Measurements from ENCODE around the gene MGLL.
A peak's percentile ranks its signal among the peaks of the same experiment; 100 is the strongest.

MGLL gene

DNA sequence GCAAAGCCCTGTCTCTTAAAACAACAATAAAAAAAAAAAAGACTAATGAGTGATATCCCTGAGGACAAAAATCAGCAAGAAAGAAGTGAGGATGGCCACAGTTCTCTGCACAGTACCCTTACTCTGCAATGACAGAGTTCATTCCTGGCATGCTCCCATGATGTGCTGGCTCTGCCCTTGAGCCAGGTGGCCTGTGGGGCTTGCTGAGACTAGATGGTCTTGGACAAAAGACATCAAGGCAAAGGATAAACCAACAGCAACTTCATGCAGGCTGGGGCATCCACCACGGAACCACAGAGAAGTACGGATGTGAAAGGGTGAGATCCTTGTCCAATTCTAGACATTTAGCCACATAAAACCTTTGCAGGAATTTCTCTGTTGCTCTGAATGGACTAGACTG lies 12.7 kb downstream of the MGLL start:
- no peak for DNase-seq

DNA sequence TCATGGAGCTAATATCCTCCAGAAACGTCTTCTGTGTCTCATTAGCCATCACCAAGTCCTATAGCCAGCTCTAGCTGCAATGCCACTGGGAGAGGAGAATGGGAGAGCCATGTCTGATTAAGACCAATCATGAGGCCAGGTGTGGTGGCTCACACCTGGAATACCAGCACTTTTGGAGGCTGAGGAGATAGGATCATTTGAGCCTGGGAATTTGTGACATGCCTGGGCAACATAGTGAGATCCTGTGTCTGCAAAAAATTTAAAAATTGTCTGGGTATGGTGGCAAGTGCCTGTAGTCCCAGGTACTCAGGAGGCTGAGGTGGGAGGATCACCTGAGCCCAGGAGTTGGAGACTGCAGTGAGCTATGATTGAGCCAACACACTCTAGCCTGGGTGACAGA lies 13.1 kb downstream of the MGLL start:
- DNase-seq = no peak

DNA sequence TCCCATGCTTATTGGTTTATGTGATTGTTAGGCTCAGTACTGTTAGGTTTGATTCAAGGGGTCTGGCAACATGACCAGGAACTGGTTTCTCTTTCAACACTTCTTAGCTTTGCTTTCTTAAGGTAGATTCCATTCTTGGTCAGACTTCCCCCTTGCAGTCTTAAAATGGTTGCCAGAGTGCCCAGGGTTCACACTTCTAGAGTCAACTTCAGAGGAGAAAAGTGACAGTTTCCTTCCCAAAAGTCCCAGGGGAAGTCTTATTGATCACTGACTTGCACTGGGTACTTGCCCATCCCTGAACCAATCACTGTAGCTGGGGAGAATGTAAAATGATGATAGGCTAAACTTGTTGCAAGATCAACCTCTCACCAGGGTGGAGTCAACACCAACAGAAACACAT lies 14.1 kb downstream of the MGLL start:
- DNase-seq = no peak

DNA sequence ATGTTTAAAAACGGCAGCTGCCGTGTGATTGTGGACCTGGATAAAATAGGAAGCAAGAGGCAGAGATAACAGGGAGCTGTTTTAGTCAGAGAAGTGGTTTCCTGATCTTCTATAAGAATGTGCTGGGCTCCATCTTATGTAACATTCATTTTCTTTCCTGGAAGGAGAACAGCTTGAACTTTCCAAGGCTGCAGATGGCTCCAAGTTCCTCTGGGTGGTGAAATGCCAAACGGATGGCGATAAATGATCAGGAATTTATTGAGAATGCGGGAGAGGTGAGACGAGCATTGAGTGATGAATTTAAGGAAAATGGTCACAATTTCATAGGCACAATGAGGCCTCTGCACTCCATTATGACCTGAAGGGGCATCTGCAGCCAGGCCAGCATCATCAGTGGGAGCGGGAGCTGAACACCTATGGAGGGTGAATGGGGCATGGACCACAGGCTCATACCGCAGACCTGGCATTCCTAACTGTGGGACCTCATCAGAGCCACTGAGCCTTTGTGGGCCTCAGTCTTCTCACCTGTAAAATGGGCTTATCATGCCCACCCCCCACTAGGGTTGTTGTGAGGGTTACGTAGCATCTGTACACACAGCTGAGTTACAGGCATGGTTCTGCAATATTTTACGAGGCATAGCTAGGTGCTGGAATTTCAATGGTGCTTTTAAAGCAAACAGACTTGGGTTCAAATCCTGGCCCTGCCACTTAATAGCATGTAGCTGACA lies 17.1 kb downstream of the MGLL start:
- DNase-seq = no peak

DNA sequence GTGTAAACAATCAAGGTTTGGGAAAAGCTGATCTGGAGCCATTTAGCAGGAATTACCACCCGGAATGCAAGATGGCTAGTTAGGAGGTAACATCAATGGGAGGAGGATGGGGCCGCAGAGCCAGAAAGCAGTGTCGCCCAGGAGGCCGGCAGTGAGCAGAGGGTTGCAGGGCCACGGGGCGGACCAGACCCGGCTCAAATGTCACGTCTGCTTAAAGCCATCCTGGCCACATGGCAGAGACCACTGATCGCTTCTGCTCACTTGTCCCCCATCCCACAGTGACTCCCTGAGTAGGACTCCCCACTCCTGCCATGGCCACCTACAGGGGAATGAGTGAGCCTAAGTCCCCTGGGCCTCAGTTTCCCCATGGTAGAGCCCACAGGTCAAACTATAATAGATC lies 18.2 kb downstream of the MGLL start:
- DNase-seq = no peak

DNA sequence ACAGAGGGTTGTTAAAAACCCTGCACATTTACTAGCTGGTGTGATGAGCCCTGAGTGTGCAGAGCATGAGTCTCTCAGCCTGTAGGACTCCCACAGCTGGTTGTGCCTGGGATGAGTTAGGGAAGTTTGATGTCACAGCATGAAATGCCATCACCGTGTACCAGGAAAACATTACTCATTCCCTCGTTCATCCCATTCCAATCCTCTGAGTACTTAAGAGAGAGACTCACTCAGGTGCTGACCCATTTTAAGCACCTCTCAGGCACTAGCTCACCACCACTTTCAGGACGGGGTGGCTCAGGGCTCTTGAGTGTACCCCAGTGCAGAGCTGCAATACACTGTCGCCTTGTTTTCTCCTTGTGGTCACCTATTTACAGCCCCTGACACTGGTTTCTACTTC lies 18.7 kb downstream of the MGLL start:
- peak; percentile 91 for DNase-seq

DNA sequence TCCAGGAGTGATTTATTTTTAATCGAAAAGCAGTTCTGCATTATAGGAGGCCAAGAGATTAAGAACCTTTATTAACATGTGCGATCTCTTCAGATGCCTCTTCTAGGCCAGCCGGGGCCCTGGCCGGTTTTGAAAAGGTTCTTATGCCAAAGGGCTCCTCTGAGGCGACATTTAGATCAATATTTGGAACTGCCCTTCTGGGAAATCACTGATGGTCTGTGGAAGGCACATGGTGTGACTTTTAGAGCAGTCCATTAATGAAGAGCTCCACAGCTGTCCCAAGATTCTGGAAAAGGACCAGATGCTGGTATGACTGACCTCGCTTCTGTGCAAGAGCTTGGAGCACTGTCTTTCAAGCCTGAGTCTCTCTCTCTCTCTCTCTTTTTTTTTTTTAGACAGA lies 19.7 kb downstream of the MGLL start:
- DNase-seq = no peak

DNA sequence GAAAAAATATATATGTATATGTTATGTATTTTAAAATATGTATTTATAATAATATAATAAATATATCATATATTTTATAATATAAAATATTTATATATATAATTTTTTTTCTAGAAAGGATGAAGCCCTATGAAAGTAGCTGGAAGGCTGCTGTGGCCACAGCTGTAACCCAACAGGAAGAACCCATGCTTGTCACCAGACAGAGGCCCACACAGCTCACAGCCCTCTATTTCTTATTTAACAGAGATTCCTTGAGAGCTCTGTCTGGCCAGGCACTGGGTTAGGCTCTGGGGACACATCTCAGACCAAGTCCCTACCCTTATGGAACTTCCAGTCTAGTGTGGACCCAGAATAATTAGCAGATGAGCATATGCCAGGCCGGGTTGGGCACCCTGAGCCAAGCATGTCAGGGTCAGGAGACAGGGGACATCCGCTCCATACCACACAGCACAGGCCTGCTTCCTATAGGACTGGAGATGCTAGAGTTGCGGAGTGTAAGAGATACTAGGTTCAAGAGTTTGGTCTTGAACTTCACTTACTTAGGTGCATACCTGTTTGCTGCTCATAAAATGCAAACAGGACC lies 20.5 kb downstream of the MGLL start:
- DNase-seq = no peak

DNA sequence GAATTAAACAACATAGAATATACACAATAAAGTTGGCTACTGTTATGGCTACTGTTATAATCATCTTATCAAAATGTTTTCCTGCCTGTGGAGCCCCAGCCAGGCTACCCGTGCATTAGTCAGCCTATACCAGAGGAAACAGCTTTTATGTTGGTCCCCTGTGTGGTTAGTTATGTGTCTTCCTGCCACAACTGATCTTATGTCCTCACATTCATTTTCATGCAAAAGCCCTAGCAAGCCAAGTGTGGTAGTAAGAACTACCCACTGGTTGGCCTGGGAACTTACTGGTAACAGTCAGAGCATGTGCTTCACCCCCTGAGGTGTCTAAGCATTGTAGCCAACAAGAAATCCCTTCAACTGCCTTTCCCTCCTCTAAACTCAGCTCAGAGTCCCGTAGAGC lies 21.8 kb downstream of the MGLL start:
- peak; percentile 48 for DNase-seq

DNA sequence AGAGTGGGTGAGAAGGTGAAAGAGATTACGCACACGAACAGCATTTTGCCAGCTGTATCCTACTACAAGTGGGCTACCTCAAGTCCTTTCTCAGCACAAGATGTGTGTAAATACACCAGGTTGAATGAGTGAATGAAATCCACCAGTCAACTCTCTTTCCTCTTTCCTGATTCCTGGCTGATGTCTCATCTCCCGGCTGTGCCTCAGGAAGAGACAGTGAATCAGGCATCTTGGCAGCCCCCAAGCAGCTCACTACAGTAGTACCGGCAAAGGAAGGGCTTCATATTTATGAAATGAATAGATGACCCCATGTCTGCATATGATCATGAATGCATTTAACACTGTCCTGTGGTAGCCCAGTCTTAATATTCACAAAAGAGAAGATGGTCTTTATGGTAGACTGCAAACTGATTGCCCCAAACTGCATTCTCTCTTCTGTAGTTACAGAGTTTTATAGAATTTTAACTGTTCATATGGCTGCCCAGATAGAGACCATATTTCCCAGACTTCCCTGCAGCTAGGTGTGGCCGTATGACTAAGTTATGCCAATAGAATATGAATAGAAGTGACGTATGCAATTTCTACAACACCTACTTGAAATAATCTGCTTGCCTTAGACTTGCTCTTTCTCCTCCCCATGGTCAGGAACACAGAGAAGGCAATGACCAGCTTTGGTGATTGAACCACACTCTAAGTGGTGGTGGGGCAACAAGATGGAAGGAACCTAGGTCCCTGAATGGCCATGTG lies 22.7 kb downstream of the MGLL start:
- DNase-seq = peak; percentile 94

DNA sequence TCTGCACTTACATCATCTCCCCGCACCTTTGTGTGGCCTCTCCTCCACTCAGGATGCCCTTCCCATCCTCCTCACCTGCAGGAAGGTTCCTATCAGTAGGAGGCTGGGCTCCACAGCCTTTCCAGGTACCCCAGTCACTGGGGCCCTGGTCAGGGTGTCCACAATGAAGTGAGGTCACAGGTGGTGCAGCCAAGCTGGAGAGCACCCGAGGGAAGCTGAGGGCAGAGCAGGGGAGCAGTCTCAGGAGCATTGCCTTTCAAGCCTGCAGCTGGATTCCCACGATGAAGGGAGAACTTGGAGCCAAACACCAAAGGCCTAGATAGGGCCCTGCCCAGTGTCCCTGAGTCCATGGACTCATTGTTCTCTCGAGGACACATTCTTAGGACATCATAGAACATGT lies 23.6 kb downstream of the MGLL start:
- no peak for DNase-seq

DNA sequence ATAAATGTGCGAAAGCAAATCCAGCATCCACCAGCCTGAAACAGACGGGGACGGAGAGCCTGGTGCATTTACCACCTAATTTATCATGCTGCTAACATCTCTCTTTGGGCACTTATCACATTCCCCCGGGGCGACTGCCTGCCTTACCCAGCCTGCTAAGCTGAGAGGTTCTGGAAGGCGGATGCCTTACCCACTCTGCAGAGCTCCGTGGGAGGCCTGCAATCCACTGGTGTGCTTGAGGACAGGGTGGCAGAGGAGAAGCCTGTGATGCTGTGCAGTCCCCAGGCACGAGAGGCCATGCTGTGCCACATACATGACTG lies 25.5 kb downstream of the MGLL start:
- DNase-seq = no peak

DNA sequence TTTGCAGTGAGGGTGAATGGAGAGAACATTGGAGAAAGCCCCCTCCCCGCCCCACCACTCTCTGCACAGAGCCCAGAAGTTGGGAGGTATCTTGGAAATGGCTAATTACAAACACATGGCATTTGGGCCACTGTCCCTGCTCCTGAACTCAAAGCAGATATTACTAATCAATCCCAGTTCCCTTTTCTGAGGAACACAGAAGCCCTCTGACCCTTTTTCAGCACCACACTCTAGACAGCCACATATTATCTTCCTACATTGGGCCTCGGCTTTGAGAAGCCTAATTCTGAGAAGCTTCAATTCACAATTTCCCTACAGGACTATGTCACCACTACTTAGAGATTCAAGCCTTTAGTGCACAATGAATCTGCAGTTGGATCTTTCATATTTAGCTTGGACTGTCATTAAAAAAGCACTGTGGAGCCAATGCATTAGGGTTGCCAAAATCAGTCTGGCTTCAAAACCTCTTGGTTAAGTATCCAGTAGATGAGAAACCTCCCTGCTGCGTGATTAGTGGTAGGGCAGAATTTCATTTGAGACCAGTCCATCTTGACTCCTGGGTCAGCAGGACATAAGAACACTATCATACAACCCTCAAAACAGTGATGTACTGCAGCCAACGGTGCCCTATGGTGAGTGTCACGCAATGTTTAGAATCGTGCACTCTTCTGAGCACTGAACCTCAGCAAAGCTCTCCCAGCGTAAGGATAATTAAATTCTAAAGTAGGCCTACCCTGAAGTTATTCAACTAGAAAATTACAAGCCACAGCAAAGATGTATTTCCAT lies 26.1 kb downstream of the MGLL start:
- DNase-seq = no peak

DNA sequence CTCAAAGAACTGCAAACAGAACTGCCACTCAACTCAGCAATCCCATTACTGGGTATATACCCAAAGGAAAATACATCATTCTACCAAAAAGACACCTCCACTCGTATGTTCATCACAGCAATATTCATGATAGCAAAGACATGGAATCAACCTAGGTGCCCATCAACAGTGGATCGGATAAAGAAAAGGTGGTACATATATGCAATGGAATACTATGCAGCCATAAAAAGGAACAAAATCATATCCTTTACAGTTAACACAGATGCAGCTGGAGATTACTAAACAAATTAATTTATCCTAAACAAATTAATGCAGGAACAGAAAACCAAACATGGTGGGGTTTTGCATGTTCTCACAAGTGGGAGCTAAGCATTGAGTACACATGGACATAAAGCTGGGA lies 27.3 kb downstream of the MGLL start:
- no peak for DNase-seq

DNA sequence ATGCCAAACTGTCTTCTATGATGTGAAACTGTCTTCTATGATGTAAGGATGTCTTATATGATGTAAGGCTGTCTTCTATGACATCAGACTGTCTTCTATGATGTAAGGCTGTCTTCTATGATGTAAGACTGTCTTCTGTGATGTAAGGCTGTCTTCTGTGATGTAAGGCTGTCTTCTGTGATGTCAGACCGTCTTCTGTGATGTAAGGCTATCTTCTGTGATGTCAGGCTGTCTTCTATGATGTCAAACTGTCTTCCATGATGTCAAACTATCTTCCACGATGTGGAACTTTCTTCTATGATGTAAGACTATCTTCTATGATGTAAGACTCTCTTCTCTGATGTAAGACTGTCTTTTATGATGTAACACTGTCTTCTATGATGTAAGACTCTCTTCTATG lies 27.9 kb downstream of the MGLL start:
- no peak for DNase-seq

DNA sequence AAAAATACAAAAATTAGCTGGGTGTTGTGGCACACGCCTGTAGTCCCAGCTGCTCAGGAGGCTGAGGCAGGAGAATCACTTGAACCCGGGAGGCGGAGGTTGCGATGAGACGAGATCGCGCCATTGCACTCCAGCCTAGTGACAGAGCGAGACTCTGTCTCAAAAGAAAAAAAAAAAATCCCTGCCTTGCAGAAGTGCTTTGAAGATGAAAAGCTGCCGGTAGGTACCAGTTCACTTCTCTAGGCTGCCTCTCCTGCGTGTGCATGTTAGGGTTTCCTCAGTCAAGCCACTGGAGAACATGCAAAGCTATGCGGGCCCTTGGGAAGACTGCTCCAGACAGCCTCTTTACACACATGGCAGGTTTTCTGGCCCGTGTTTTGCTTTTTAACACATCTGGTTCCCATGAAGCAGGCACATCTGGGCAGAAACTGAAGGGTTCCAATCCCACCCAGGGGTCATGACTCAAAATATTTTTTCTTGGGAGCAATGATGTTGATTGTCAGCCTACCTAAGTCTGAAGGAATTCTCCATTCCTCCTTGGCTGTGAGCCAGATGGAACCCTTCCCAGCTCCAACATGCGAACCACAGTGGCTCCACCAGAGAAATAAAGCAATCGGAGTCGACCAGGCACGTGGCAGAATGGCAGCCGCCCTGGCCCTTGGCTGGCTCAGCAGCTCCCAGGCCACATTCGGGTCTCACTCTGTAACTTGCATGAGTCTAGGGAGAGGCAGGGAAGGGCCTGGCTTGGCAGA lies 29.6 kb downstream of the MGLL start:
- DNase-seq = peak; percentile 99

DNA sequence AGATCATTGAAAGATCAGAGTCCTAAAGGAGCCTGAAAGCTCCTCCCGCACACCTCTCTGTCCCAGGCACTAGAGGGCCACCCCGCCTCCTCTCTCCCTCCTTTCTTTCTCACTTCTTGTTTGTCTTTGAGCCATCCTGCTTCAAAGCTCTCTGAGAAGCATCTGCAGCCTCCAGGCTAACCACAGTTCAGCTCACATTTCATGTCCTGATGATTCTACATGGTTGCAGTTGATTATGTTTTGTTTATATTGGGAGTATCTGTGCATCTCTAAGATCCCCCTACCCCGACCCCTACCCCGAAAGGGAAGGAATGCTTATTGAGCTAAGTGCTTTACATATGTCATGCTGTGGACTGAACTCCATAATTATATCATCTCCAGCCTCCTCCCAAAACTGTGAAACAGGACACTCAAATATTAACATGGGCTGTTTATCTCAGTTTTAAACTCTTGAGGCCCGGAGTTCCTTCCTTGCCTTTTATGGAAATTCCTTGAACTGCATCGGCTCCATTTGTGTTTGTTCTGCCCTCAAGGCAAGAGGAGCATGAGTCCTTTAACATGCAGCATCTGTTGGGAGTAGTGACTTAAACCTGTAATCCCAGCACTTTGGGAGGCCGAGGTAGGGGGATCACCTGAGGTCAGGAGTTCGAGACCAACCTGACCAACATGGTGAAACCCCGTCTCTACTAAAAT lies 30.9 kb downstream of the MGLL start:
- peak; percentile 84 for DNase-seq

DNA sequence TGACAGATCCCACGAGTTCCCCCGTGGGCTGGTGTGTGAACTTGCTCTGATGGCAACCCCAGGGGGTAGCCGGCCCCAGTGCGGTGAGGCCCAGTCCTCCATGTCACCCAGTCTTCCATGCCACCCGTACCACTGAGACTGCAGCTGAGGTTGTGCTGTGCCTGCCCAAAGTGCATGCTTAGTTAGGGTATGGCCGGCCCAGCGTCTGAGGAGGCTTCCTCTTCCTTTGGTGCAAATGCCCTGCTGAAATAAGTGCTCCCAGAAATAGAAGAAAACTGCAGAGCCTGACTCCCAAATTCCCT lies 31.5 kb downstream of the MGLL start:
- DNase-seq = no peak

DNA sequence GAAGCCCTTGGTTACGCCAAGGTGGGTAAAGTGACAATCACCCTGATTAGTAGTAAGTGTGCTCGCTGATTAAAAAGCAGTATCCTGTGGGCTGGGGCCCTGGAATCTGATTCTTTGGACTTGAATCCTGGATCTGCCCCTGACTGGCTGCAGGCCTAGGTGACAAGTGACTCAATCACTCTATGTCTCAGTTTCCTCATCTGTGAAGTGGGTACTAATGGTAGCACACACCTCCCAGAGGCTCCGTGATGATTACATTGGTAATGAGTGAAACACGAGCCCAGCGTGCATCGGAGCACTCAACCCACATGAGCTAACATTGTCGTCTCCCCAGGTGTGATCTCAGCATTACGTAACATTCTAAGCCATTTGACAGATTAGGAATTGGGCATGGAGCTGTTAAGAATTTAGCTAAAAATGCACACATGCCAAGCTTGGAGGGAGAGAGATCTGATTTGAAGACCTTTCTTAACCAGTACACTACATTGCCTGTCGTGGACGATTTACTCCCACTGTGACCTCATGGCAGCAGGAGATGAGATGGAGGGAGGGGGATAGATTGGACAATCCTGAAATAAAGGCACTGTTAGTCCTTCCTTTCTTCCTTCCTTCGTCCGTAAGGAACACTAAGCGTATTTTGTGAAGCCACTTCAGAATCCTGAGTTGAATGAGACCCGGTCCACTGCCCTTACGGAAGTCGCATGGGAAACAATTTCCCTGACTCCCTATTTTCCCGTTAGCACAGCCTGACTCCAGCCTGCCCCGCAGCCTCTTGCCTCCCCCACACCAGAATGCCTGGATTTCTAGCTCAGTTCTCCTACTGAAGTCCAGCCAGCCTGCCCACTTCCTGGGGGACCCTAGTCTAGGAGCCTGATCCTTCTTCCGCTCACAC lies 32.1 kb downstream of the MGLL start:
- DNase-seq = no peak

DNA sequence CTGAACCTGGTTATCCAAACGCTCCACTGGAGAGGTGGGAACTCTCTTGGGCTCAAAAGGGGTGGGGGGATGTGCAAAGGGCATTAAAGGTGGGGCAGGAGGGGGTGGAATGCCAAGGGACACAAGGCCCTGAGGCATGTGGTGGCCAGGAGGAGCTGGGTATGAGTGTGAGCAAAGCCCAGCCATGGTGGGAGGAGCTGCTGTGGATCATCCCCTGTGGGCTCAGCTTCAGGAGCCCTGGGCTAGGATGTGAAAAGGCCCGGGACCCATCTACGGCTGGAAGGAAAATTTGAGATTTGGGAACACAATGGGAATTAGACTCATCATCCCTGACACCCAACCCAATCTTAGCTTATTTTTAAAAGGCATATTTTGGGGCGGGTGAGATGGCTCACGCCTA lies 33.3 kb downstream of the MGLL start:
- DNase-seq = no peak

DNA sequence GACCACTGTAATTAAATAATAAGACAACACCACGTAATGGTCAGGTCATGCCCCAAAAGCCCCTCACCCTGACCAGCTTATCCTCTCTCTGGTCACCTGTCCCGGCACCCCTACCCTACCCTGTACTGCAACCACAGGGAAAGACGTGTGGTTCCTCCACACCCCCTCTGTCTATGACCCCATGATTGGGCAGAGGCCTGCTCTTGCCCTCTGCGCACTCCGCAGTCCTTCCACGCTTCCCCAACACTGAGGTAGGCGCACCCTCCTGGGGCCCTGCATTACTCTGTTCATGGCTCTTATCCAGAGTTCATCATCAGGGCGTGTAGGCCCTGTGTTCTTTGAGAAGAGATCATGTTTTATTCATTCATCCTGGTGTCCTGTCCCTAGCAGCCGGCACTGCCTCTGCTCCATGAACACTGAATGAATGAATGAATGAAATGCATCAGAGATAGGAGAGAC lies 33.8 kb downstream of the MGLL start:
- no peak for DNase-seq

Measured in fibroblast of skin of scalp (primary cell).